GM12892 (cell line): Measurements from ENCODE around the gene TMEM176B.

Experiments
- POLR2A ChIP-seq: IDR thresholded peaks from 2 replicates; pipeline ENCODE4 v1.6.1; 2011; ENCODE audit warnings: low read depth, low read length, control low read depth
- POLR2AphosphoS5 ChIP-seq: IDR thresholded peaks from 2 replicates; pipeline ENCODE4 v1.6.1; 2011; ENCODE audit warnings: low read depth, low read length, control low read depth

DNA sequence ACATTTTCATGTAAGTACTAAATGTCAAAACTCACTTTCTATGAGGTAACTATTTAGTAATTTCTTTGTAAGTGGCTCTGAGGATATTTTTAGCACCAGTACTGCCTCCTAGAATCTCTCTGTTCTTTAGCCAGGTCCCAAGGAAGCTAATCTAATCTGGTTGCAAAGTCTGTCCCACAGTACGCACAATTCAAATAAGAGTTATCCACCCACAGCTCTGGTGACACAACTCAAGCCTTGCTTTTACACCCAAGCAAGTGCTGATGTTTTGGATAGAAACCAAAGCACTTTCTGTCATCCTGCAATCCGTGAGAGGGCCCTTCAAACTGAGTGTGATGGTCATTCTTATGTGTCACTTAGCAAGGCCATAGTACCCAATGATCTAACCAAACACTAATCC lies 48.5 kb downstream of the TMEM176B start:
- no peak for TF ChIP-seq POLR2AphosphoS5
- TF ChIP-seq POLR2A, result no peak
